ENCODE results near the gene DNAH7.

Gene DNAH7

GRCh38 chr2:196108604-196109003, 40.0 kb upstream of the DNAH7 start:
- TF ChIP-seq CTCF (conservative IDR thresholded peaks at IDR 0.05; ENCODE audit: low read depth, low read length) = no peak
- Histone ChIP-seq H3K4me1 (ENCODE audit: low read depth, poor library complexity, severe bottlenecking) (peaks cover 8% of the 10 kb centered on the region), H3K9ac (no peak overlapping the region), H4K20me1 (ENCODE audit: insufficient read depth) (no peaks in the 10 kb centered on the region), H2AFZ (ENCODE audit: low read depth) (no peak overlapping the region), H3K27me3 (ENCODE audit: insufficient read depth, low read depth) (no peaks in the 10 kb centered on the region), H3K79me2 (ENCODE audit: insufficient read depth, low read depth) (no peaks in the 10 kb centered on the region), H3K36me3 (ENCODE audit: insufficient read depth) (no peaks in the 10 kb centered on the region), H3K4me2 (no peak overlapping the region), H3K27ac (no peak overlapping the region), H3K4me3 (IDR thresholded peaks at IDR 0.05; ENCODE audit: insufficient read depth, low read depth, low read length) (no peak overlapping the region)

- Histone ChIP-seq H3K27me3 (ENCODE audit: insufficient read depth, low read depth) (no peaks in the 10 kb centered on the region), H3K4me3 (IDR thresholded peaks at IDR 0.05; ENCODE audit: insufficient read depth, low read depth, low read length) (no peak overlapping the region), H3K9ac (no peak overlapping the region), H2AFZ (ENCODE audit: low read depth) (no peak overlapping the region), H3K4me2 (no peak overlapping the region), H3K36me3 (ENCODE audit: insufficient read depth) (no peaks in the 10 kb centered on the region), H4K20me1 (ENCODE audit: insufficient read depth) (no peaks in the 10 kb centered on the region), H3K27ac (no peak overlapping the region), H3K79me2 (ENCODE audit: insufficient read depth, low read depth) (no peaks in the 10 kb centered on the region), H3K4me1 (ENCODE audit: low read depth, poor library complexity, severe bottlenecking) (peaks cover 32% of the 10 kb centered on the region)
- no peak for TF ChIP-seq CTCF (conservative IDR thresholded peaks at IDR 0.05; ENCODE audit: low read depth, low read length)
These were observed 37.3 kb upstream of the DNAH7 start for GRCh38 chr2:196105951-196106350.

- Histone ChIP-seq H3K36me3 (ENCODE audit: insufficient read depth) (no peaks in the 10 kb centered on the region), H2AFZ (ENCODE audit: low read depth) (no peak overlapping the region), H3K79me2 (ENCODE audit: insufficient read depth, low read depth) (no peaks in the 10 kb centered on the region), H3K4me1 (ENCODE audit: low read depth, poor library complexity, severe bottlenecking) (peaks cover 37% of the 10 kb centered on the region), H4K20me1 (ENCODE audit: insufficient read depth) (no peaks in the 10 kb centered on the region), H3K4me2 (no peak overlapping the region), H3K9ac (no peak overlapping the region), H3K4me3 (IDR thresholded peaks at IDR 0.05; ENCODE audit: insufficient read depth, low read depth, low read length) (no peak overlapping the region), H3K27me3 (ENCODE audit: insufficient read depth, low read depth) (no peaks in the 10 kb centered on the region), H3K27ac (no peak overlapping the region)
- no peak for TF ChIP-seq CTCF (conservative IDR thresholded peaks at IDR 0.05; ENCODE audit: low read depth, low read length)
These were observed 35.4 kb upstream of the DNAH7 start for GRCh38 chr2:196104066-196104465.

- H3K27ac ChIP-seq = no peak overlapping the region
- no peaks in the 10 kb centered on the region for H3K79me2 ChIP-seq (ENCODE audit: insufficient read depth, low read depth)
- H3K4me3 ChIP-seq (IDR thresholded peaks at IDR 0.05; ENCODE audit: insufficient read depth, low read depth, low read length) = no peak overlapping the region
- no peak overlapping the region for H3K4me2 ChIP-seq
- no peaks in the 10 kb centered on the region for H3K36me3 ChIP-seq (ENCODE audit: insufficient read depth)
- H3K27me3 ChIP-seq (ENCODE audit: insufficient read depth, low read depth) = no peaks in the 10 kb centered on the region
- no peak overlapping the region for H3K9ac ChIP-seq
- no peak for TF ChIP-seq CTCF (conservative IDR thresholded peaks at IDR 0.05; ENCODE audit: low read depth, low read length)
- peaks cover 37% of the 10 kb centered on the region for H3K4me1 ChIP-seq (ENCODE audit: low read depth, poor library complexity, severe bottlenecking)
- H4K20me1 ChIP-seq (ENCODE audit: insufficient read depth) = no peaks in the 10 kb centered on the region
- H2AFZ ChIP-seq (ENCODE audit: low read depth) = no peak overlapping the region
These were observed 35.0 kb upstream of the DNAH7 start for GRCh38 chr2:196103626-196104025.
